ENCODE measurements around the gene GSPT1.
"Not testable (repeated sequence)": the region's sequence is repeated elsewhere in the genome, so short reads cannot be mapped to it uniquely, and the experiment has no call there.

GSPT1 gene

DNA sequence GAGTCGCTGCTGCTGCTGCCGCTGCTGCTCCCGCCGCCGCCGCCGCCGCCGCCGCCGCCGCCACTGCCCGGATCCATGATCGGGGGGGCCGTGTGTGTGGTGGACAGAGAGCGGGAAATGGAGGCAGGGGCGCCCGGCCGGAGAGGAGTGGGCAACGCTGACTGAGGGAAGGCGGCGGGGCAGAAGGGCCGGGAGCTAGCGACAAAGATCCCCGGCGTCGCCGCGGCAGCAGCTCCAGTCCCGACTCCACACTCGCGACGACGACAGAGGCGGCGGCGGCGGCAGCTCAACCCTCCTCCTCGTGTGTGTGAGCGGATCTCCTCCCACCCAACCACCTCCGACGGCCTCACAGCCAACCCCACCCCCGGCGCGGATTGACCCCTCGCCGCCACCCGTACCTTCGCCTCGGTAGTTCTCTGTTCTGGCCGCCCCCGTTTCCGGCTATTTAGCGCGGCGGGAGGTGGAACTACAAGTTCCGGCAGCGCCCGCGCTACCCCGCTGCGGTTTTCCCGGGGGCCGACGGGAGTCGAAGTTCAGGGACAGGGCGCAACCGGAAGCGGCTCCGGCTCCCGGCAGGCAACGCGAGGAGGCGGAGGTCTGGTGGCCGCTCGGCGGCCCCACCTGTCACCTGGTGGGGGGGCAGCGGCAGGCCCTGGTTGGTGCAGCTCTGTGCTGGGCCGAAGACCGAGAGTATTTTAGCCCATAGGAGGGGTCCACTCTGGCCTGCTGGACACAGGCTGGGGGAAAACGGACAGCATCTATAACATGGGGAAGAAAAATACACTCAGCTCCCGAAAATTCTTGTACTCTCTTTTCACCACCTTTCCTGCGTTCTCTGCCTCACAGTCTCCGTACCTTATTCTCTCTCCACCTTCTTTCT, at the start of gene GSPT1:
Gene GSPT1 (minus strand): TSS at position 313 of the 880 bp plus-strand sequence. CDS start 236 bp downstream, at position 77.
- peak; percentile 100 for DNase-seq

DNA sequence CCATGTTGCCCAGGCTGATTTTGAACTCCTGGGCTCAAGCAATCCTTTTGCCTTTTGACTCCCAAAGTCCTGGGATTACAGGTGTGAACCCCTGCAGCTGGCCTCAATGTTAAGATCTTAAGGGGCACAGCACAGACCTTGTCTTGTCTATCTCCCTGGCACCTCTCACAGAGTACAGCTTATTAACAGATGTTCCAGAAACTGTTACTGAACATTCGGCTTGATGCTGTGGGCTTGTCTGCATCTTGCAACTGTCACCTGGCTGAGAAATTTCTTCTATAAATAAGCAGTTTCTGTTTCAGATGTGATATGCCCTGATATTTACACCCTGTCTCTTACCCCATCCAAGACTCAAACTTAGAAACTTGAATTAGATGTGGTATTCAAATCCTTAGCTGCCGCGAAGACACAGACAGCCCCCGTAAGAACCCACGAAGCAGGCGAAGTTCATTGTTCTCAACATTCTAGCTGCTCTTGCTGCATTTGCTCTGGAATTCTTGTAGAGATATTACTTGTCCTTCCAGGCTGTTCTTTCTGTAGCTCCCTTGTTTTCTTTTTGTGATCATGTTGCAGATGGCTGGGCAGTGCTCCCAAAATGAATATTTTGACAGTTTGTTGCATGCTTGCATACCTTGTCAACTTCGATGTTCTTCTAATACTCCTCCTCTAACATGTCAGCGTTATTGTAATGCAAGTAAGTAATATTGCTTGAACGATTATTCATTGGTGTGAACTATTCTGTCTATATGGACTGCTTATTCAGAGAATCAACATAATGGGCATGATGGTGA, 49.2 kb upstream of the GSPT1 start, which contains the start of gene TNFRSF17:
Gene TNFRSF17 (plus strand): TSS at position 450 of the 791 bp plus-strand sequence. CDS start 115 bp downstream, at position 565.
- DNase-seq = no peak

DNA sequence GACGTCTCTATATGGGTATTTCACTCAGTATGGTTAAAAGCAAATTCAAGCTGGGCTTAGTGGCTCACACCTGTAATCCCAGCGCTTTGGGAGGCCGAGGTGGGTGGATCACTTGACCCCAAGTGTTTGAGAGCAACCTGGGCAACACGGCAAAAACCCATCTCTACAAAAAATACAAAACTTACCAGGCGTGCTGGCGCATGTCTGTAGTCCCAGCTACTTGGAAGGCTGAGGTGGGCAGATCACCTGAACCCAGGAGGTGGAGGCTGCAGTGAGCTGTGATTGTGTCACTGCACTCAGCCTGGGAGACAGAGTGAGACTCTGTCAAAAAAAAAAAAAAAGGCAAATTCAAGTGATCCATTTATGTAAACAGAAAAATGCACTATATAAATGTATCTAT, 48.0 kb upstream of the GSPT1 start:
- DNase-seq = no peak

DNA sequence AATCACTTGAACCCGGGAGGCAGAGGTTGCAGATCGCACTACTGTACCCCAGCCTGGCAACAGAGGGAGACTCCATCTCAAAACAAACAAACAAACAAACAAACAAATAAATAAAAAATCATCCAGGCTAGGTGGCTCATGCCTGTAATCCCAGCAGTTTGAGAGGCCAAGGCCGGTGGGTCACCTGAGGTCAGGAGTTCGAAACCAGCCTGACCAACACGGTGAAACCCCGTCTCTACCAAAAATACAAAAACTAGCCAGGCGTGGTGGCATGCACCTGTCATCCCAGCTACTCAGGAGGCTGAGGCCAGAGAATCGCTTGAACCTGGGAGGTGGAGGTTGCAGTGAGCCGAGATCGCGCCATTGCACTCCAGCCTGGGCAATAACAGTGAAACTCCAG, 47.2 kb upstream of the GSPT1 start:
- DNase-seq = not testable (repeated sequence)

DNA sequence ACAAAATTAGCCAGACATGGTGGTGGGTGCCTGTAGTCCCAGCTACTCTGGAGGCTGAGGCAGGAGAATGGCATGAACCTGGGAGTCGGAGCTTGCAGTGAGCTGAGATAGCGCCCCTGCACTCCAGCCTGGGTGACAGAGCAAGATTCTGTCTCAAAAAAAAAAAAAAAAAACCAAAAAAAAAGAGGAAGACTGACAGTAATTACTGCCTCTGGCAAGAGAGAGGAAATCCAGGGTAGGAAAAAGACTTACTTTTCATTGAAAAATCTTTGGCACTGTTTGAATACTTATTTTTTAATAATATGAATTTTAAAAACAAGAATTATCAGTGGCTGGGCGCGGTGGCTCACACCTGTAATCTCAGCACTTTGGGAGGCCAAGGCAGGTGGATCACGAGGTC, 46.7 kb upstream of the GSPT1 start:
- not testable (repeated sequence) for DNase-seq

DNA sequence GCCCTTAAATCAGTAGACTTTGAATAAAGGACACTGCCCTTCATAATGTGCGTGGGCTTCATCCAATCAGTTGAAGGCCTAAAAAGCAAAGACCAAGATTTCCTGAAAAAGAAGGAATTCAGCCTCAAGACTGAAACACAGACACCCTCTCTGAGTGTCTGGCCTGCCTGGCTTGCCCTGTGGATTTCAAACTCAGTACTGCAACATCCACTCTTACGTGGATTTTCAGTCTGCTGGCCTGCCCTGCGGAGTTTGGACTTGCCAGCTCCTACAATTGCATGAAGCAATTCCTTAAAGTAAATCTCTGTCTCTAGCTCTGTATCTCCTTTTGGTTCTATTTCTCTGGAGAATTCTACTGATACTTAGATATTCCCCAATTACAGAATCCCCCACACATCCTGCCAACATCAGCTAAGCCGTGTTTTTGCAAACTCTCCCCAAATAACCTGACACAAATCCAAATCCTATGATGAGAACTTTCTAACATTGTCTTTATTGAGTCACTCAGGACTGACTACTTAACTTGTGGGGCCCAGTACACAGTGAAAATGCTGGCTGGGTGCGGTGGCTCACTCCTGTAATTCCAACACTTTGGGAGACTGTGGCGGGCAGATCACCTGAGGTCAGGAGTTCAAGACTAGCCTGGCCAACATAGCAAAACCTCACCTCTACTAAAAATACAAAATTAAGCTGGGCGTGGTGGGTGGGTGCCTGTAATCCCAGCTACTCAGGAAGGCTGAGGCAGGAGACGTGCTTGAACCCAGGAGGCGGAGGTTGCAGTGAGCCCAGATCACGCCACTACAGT, 42.0 kb upstream of the GSPT1 start:
- DNase-seq = no peak

DNA sequence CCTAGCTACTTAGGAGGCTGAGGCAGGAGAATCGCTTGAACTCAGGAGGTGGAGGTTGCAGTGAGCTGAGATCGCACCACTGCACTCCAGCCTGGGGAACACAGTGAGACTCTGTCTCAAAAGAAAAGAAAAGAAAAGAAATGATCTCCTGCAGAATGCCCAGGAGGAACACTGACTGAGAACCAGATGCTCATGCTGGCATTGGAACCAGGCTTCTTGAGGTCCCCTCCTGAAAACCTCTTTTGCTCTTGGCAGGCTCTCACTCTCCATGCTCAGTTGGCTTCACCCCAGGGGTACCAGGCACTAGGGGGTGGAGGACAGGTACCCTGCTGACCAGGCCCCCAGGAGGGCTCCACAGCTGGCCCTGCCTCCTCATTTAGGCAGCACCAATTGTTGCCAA, 40.8 kb upstream of the GSPT1 start:
- DNase-seq = no peak

DNA sequence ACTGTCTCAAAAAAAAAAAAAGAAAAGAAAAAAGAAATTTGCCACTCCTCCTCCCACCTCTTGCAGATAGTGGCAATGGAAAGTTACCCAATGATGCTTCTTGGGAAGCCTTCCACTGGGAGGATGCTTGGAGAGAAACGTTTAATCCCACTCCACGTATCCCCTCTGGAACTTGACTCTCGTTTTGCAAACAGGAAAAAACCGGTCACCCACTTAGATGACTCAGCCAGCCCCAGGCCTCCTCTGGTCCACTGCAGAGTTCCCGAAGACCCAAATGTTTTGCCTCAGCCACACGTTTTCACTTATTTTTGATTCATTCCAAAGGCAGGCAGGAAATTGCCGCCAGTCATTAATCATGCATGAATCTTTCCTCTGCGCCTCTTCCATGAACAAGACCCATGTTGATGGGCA, 40.0 kb upstream of the GSPT1 start:
- no peak for DNase-seq

DNA sequence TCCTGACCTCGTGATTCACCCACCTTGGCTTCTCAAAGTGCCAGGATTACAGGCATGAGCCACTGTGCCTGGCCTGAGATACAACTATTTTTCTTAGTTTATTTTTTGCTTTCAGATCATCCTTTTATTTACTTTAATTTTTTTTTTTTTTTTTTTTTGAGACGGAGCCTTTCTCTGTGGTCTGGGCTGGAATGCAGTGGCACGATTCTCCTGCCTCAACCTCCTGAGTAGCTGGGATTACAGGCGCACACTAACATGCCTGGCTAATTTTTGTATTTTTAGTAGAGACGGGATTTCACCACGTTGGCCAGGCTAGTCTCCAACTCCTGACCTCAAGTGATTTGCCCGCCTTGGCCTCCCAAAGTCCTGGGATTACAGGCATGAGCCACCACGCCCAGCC, 37.8 kb upstream of the GSPT1 start:
- DNase-seq = not testable (repeated sequence)

DNA sequence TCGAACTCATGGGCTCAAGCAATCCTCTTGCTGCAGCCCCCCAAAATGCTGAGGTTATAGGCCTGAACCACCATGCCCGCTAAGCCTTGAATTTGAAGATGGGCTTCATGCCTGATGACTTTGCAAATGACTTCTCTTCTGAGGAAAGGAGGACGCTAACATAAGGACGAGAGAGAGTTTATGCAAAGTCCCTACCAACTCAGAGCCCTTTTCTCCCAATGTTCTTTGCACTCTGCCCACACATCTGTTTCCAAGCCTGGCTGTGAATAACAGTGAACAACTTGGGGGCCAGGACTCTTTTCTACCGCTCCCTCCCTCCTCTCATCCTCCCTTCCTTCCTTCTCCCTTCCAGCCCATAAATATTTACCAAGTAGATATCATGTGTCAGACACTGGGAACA, 34.6 kb upstream of the GSPT1 start:
- DNase-seq = no peak

DNA sequence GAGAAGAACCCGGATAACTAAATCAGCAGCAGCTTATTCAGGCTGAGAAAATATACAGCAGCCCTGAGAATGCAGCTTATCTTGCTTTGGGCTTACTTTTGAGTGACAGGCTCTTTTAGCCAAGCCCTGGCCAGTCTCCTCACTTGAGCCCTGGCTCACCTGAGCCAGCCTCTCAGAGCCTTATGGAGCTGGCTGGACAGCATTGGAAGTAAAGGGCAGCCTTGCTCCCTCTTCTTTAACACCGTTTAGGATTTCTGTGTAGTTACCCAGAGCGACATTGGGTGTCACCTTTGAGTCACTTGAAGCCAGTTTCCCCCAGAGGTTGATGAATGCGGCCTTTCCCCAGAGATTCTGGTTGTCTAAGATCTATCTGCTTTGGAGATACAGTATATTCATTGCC, 33.8 kb upstream of the GSPT1 start:
- DNase-seq = no peak

DNA sequence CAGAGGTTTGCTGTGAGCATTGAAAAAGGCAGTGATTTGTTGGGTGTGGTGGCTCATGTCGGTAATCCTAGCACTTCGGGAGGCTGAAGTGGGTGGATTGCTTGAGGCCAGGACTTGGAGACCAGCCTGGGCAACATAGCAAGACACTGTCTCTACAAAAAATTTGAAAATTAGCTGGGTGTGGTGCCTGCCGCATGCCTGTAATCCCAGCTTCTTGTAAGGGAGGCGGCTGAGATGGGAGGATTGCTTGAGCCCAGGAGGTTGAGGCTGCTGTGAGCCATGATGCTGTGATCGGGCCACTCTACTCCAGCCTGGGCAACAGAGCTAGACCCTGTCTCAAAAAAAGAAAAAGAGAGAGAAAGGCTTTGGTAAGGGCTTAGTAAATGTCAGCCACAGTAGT, 33.1 kb upstream of the GSPT1 start:
- DNase-seq = no peak

DNA sequence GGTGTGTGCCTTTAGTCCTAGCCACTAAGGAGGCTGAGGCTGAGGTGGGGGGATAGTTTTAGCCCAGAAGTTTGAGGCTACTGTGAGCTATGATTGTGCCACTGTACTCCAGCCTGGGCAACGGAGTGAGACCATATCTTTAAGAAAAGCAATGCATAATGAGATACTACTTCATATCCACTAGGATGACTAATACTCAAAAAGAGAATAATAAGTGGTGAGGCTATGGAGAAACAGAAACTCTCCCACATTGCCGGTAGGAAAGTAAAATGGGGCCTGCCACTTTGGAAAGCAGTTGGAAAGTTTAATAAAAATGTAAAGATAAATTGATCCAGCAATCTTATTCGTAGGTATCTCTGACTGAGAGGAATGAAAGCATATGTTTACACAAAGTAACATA, 30.7 kb upstream of the GSPT1 start:
- no peak for DNase-seq

DNA sequence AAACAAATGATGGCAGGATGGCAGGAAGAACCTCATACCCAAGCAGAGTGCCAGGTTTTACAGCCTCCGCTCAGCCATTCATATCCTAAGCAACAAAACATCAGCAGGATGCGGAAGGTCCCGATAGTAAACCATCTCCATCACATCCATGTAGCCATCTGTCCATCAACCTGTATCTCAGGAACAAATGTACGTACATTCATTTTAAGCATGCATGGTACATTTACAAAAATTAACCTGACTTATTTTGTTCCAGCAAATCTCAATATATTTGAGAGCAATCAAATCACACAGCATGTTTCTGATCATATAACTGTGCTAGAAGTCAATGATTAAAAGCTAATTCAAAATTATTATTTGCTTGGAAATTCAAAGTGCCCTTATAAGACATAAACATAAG, 26.2 kb upstream of the GSPT1 start, which contains the start of gene NPIPB2:
Gene NPIPB2 (minus strand): TSS at position 101 of the 400 bp plus-strand sequence. CDS start 0 bp downstream, at position 101.
- DNase-seq = not testable (repeated sequence)

DNA sequence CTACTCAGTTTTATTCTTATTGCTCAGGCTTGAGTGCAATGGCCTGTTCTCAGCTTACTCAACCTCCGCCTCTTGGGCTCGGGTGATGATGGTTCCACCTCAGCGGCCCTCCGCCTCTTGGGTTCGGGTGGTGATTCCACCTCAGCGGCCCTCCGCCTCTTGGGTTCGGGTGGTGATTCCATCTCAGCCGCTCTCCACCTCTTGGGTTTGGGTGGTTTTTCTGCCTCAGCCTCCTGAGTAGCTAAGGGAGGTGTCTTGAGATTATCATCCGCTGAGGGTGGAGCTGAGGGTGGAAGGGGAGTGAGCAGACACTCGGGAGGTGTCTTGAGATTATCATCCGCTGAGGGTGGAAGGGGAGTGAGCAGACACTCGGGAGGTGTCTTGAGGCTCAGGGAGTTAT, 11.6 kb upstream of the GSPT1 start:
- not testable (repeated sequence) for DNase-seq

DNA sequence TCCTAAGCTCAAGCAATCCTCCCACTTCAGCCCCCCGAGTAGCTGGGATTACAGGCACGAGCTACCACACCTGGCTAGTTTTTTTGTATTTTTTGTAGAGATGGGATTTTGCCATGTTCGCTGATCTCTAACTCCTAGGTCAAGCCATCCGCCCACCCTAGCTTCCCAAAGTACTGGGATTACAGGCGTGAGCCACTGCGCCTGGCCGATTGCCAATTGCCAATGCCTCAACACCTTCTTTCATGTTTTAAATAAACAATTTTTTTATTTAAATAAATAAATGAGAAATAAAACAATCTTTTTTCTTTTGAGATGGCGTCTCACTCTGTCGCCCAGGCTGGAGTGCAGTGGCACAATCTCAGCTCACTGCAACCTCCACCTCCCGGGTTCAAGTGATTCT, 8.3 kb upstream of the GSPT1 start:
- DNase-seq = not testable (repeated sequence)

DNA sequence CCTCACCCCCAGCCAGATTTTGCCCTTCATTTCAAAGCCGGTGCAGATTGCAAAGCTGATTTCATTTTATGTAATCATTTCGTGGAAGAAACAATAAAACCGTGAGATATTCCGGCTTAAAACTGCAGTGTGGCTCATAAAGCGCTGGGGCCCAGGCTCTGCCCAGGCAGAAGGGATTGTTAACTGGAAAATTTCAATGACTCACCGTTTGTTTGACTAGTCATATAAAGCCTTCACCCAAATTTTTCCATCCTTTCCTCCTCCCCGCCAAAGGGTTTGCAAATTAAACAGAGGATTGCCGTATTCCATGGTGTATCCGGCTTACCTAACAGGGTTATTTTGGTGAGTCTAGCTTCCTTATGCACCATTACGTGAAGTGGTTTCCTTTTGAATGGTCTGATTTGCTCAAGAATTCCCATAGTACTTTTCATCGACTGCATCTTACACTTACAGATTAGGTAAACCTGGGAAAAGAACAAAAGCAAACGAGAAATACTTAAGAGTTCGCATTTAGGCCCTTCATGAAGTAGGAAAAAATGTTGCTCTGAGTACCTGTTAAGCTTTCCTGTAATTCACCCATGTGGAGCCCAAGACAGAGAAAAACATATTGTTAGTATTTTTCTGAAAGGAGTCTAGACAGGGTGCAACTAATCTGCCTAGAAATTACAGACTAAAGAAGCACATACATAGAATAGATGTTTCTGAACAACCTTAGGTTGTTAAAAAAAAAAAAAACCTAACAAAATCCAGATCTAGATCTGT, 949 bp upstream of the GSPT1 start:
- DNase-seq = no peak

DNA sequence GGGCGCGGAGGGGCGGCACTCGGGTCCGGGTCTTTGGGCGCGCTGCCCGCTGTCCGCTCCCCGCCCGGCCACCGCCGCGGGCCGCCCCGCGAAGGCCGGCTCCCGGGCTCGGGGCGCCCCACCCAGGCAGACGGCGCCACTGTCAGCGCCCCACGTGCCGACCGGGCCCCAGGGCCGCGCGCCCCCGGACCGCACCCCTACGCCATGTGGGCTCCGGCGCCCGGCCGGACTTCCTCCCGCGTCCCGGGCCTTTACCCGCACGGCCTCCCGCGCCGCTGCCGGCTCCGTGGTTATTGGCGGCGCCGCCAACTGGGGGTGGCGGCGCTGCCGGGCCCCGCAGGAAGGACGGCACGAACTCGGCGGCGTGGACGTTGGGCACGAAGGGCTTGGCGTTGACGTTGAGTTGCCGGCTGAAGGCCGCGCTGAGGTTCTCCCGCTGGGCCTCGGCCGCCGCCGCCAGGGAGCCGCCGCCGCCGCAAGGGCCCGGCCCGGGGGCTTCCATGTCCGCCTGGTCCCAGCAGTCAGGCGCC, 577 bp downstream of the GSPT1 start:
- peak; percentile 80 for DNase-seq

DNA sequence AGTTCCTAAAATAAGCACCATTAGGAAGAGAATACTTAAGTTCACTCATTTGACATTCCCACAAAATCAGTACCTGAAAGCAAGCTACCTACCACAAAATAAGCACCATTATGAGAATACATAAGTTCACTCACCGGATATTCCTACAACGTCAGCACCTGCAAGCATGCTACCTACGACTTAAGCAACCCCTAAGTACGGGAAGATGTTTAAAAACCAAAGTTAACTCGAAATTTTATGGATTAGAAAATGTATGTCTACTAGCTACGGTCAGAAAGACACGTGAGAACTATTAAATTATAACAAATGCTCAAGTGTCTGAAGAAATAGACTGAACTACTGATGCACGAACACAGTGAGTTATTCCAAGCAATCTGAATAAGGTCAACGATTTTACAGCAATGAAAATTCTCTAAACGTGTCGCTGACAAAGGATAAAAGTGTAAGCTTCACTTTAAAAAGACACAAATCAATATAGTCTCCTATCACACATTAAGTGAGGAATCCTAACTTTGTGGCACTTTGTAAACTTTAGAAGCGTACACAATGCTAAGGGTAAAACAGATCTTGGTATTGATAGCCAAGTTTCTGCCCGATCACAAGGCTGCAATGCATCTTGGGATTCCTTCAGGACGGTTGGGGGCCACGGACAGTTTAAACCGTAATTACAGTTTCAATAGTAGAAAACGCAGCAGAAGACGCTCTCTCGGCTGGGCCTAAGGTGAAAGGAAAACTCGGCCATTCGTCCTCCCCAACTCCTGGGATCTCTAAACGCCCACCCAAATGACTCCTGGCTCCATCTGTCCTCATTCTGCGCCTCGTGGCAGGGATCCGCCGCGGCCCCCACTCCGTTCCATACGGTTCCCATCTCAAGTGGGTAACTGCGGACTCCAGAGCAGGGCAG, 1.3 kb downstream of the GSPT1 start:
- DNase-seq = peak; percentile 77

DNA sequence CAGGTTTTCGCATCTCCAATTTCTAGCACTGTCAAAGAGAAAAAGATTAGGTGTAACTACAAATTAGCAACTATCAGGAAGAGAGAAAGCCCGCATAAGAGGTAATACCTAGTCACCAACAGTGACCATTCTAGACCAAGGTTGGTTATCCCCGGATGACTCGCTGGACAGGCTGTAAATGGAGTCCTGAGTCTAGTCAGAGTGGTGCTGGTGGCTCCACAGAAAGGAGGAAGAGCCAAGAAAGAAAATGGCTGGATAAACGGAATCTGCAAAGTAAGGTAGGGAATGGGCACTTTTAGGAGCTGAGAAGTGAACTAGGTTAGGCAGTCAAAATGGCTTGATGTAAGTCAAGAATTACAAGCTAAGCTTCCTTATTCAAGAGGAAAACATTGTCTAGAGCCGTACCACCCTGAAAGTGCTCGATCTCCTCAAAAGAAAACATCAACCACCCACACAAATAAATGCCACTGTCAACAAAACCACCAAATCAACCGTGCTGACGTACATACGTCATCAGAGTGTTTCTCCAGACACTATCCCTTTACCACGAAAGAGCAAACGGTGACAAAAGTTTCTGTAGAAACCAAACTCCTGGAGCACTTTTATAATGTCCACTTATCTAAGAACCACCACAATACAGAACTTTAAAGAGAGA, 2.2 kb downstream of the GSPT1 start:
- DNase-seq = peak; percentile 71

Data from activated effector memory CD4-positive, alpha-beta T cell treated with anti-CD3 and anti-CD28 coated beads, Interleukin-2, amount 50 U/mL, for 16 hours (primary cell).